GM23338 (cell line): Measurements from ENCODE around the gene RAB1B.

ENCODE experiments used
- EZH2phosphoT487 ChIP-seq: fragments of 200-600 bp; sonication (generic); IDR thresholded peaks from one replicate; pipeline ENCODE4 v1.8.1; 2018; ENCODE audit warnings: antibody characterized with exemption; ENCODE audit not compliant: unreplicated experiment
- POLR2AphosphoS5 ChIP-seq: IDR thresholded peaks from 2 replicates; pipeline ENCODE4 v1.6.1; 2016; ENCODE audit warnings: antibody characterized with exemption, low read depth
- TF ChIP-seq, protein P1 (sequence below), 2 experiments: fragments of 200-600 bp in 1 of 2; sonication (generic) in 1 of 2; conservative IDR thresholded peaks; 2 replicates each; pipeline versions ENCODE4 v1.5.1 to v1.6.1; 2016 to 2017; ENCODE audit warnings: antibody characterized with exemption in 2 of 2, low read depth in 2 of 2, mild to moderate bottlenecking in 2 of 2, moderate library complexity in 1 of 2

DNA sequence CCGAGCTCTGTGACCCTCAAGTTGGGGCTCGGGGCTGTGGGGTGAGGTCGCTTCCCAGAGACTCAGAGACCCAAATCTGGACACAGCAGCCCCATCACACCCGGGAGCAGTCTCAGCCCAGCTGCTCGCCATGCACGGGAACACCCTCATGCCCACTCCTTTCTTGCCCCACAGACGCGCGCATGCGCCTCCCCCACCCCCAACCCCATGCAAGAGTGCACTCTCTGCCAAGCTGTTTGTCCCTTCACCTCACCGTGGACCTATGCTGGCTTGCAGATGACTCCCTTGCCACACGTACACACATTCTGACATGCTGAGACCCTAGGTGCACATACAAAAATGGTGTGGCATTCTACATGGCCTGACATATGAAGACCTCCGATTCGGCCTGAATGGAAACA, 48.9 kb downstream of the RAB1B start:
- TF ChIP-seq POLR2AphosphoS5 = no peak; the same call in 1 of the 2 replicates
- TF ChIP-seq, protein P1, sequence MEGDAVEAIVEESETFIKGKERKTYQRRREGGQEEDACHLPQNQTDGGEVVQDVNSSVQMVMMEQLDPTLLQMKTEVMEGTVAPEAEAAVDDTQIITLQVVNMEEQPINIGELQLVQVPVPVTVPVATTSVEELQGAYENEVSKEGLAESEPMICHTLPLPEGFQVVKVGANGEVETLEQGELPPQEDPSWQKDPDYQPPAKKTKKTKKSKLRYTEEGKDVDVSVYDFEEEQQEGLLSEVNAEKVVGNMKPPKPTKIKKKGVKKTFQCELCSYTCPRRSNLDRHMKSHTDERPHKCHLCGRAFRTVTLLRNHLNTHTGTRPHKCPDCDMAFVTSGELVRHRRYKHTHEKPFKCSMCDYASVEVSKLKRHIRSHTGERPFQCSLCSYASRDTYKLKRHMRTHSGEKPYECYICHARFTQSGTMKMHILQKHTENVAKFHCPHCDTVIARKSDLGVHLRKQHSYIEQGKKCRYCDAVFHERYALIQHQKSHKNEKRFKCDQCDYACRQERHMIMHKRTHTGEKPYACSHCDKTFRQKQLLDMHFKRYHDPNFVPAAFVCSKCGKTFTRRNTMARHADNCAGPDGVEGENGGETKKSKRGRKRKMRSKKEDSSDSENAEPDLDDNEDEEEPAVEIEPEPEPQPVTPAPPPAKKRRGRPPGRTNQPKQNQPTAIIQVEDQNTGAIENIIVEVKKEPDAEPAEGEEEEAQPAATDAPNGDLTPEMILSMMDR (conservative IDR thresholded peaks at IDR 0.05; ENCODE audit: low read depth in 2 of 2) = no peak
- no peak for TF ChIP-seq EZH2phosphoT487
